Measurements from ENCODE around the gene PRR30. TPM values are rescaled to one million over a fixed set of nuclear protein-coding genes. Genes with fewer than 3 reads are reported as not detected.

Gene PRR30
- total and polyA plus RNA-seq, 2 donors (not counting 3 experiments of a cell fraction or from before 2014, with no cell fraction given): not detected

- Histone ChIP-seq H3K9ac (replicated peaks; ENCODE audit: extremely low read depth, insufficient read depth, low read length) (no peak overlapping the region), H2AFZ (ENCODE audit: low read depth, low read length) (no peak overlapping the region), H3K9me1 (replicated peaks; ENCODE audit: control insufficient read depth, extremely low read depth, insufficient read depth, low read length) (no peaks in the 10 kb centered on the region), H3K4me2 (ENCODE audit: insufficient read depth, low read length) (no peak overlapping the region), H3K9me3 (replicated peaks; ENCODE audit: control insufficient read depth, insufficient read depth, low read length) (no peaks in the 10 kb centered on the region), H4K20me1 (replicated peaks; ENCODE audit: control insufficient read depth, extremely low read depth, insufficient read depth, low read length) (no peaks in the 10 kb centered on the region), H3K27me3 (ENCODE audit: control insufficient read depth in 2 of 2, insufficient read depth in 2 of 2, low read length in 2 of 2) (peaks cover 12 to 20% of the 10 kb centered on the region in 2 experiments), H3K27ac (ENCODE audit: insufficient read depth, low read depth, low read length) (no peak overlapping the region), H3K4me3 (replicated peaks in 1 of 3; ENCODE audit: insufficient read depth in 1 of 3, low read depth in 1 of 3, low read length in 3 of 3) (no peak overlapping the region), H3K36me3 (ENCODE audit: control insufficient read depth in 2 of 2, extremely low read depth in 1 of 2, insufficient read depth in 2 of 2, low read length in 2 of 2) (no peaks in the 10 kb centered on the region), H3K79me2 (ENCODE audit: control insufficient read depth, insufficient read depth, low read length) (no peaks in the 10 kb centered on the region), H3K4me1 (ENCODE audit: control insufficient read depth, extremely low read depth, insufficient read depth, low read length) (no peaks in the 10 kb centered on the region)
- BruUV-seq (replicated peaks): no TSS peak
- ChIA-PET CTCF (interaction anchor here (0.9 to 1.5 kb wide), 6 partner anchors 12 to 341 kb away, joined by 3 to 11 read pairs (median 4); no protein-coding TSS in a partner anchor), POLR2A (no interaction called here)
- dilution Hi-C loops (cut with MboI; ENCODE audit: extremely low pct_ligation_motif_present, low sequenced_read_pairs) (no loop called here), intact Hi-C loops (cut with micrococcal nuclease) (no loop called here)
- no peak for FAIRE-seq
- TF ChIP-seq JUN (IDR thresholded peaks at IDR 0.05; ENCODE audit: borderline replicate concordance, insufficient read depth, insufficient read length, low read depth): no peak
- TF ChIP-seq CTCF (IDR thresholded peaks at IDR 0.05; ENCODE audit: extremely low read depth in 1 of 2, insufficient read depth in 1 of 2, low read depth in 1 of 2, low read length in 2 of 2): no peak
- no peak for DNase-seq (ENCODE audit: low read depth, low spot score)
Measured at GRCh38 chr2:27186613-27187345, 47.6 kb upstream of the PRR30 start.

GRCh38 chr2:27185331-27186026, 46.3 kb upstream of the PRR30 start:
- intact Hi-C loops (cut with micrococcal nuclease): no loop called here
- Histone ChIP-seq H3K4me3 (replicated peaks in 1 of 3; ENCODE audit: insufficient read depth in 1 of 3, low read depth in 1 of 3, low read length in 3 of 3) (no peak overlapping the region), H2AFZ (ENCODE audit: low read depth, low read length) (no peak overlapping the region), H3K27me3 (ENCODE audit: control insufficient read depth in 2 of 2, insufficient read depth in 2 of 2, low read length in 2 of 2) (peaks cover 12 to 20% of the 10 kb centered on the region in 2 experiments), H3K27ac (ENCODE audit: insufficient read depth, low read depth, low read length) (no peak overlapping the region), H3K36me3 (ENCODE audit: control insufficient read depth in 2 of 2, extremely low read depth in 1 of 2, insufficient read depth in 2 of 2, low read length in 2 of 2) (no peaks in the 10 kb centered on the region), H3K9ac (replicated peaks; ENCODE audit: extremely low read depth, insufficient read depth, low read length) (no peak overlapping the region), H3K9me1 (replicated peaks; ENCODE audit: control insufficient read depth, extremely low read depth, insufficient read depth, low read length) (no peaks in the 10 kb centered on the region), H3K79me2 (ENCODE audit: control insufficient read depth, insufficient read depth, low read length) (no peaks in the 10 kb centered on the region), H4K20me1 (replicated peaks; ENCODE audit: control insufficient read depth, extremely low read depth, insufficient read depth, low read length) (no peaks in the 10 kb centered on the region), H3K9me3 (replicated peaks; ENCODE audit: control insufficient read depth, insufficient read depth, low read length) (no peaks in the 10 kb centered on the region), H3K4me2 (ENCODE audit: insufficient read depth, low read length) (no peak overlapping the region), H3K4me1 (ENCODE audit: control insufficient read depth, extremely low read depth, insufficient read depth, low read length) (no peaks in the 10 kb centered on the region)
- BruUV-seq (replicated peaks): no TSS peak
- ChIA-PET POLR2A (no interaction called here), CTCF (interaction anchor here (1.2 to 1.8 kb wide), 4 partner anchors 11 to 339 kb away, joined by 3 to 8 read pairs (median 4); no protein-coding TSS in a partner anchor)
- no peak for DNase-seq (ENCODE audit: low read depth, low spot score)
- no peak for TF ChIP-seq MAX (IDR thresholded peaks at IDR 0.05; ENCODE audit: insufficient read depth, insufficient read length)
- TF ChIP-seq MYC (IDR thresholded peaks at IDR 0.05; ENCODE audit: low read depth, low read length): no peak
- TF ChIP-seq GATA2 (IDR thresholded peaks at IDR 0.05; ENCODE audit: insufficient read depth, insufficient read length, low read depth, low read length): no peak
- no peak for TF ChIP-seq JUN (IDR thresholded peaks at IDR 0.05; ENCODE audit: borderline replicate concordance, insufficient read depth, insufficient read length, low read depth)
- TF ChIP-seq FOS (IDR thresholded peaks at IDR 0.05; ENCODE audit: borderline replicate concordance, insufficient read depth, low read length): no peak
- no peak for TF ChIP-seq EZH2 (IDR thresholded peaks at IDR 0.05; ENCODE audit: borderline replicate concordance, low read depth, low read length, severe bottlenecking)
- no peak for TF ChIP-seq POLR2AphosphoS5 (IDR thresholded peaks at IDR 0.05; ENCODE audit: insufficient read depth, low read depth, low read length)
- TF ChIP-seq CTCF (IDR thresholded peaks at IDR 0.05; ENCODE audit: extremely low read depth in 1 of 2, insufficient read depth in 1 of 2, low read depth in 1 of 2, low read length in 2 of 2): no peak
- no peak for TF ChIP-seq POLR2A (IDR thresholded peaks at IDR 0.05; ENCODE audit: low read depth, low read length)
- dilution Hi-C loops (cut with MboI; ENCODE audit: extremely low pct_ligation_motif_present, low sequenced_read_pairs): no loop called here
- no peak for FAIRE-seq

All from endothelial cell of umbilical vein (primary cell).